ENCODE data around the gene DLD. TPM values are rescaled to one million over a fixed set of nuclear protein-coding genes. Genes with fewer than 3 reads are reported as not detected.

Gene DLD
- total RNA-seq, 1 experiment from 2014 or later, result 88.8 TPM

GRCh38 chr7:107854454-107854853, 36.5 kb upstream of the DLD start:
- ATAC-seq (no peak), DNase-seq (ENCODE audit: low read depth, low spot score) (no peak)
- Histone ChIP-seq H3K36me3 (ENCODE audit: control insufficient read depth, insufficient read depth, low read length) (no peaks in the 10 kb centered on the region), H3K4me3 (ENCODE audit: low read depth in 2 of 2, low read length in 2 of 2) (no peak overlapping the region), H3K27ac (ENCODE audit: low read length) (no peak overlapping the region), H3K9me3 (ENCODE audit: control insufficient read depth, insufficient read depth, low read depth, low read length) (no peaks in the 10 kb centered on the region), H3K27me3 (ENCODE audit: control insufficient read depth, insufficient read depth, low read length) (peaks cover 5% of the 10 kb centered on the region; the same call in 1 of the 2 replicates), H3K4me1 (ENCODE audit: control insufficient read depth, insufficient read depth, low read length) (no peaks in the 10 kb centered on the region)
- BruUV-seq (replicated peaks), result no TSS peak
- intact Hi-C loops (cut with micrococcal nuclease; ENCODE audit: unreplicated experiment) (no loop called here), in situ Hi-C loops (cut with HindIII; ENCODE audit: low pct_unique_long_range_greater_than_20kb, low sequenced_read_pairs) (no loop called here)
- CTCF ChIA-PET, result no interaction called here
- TF ChIP-seq, protein P1, sequence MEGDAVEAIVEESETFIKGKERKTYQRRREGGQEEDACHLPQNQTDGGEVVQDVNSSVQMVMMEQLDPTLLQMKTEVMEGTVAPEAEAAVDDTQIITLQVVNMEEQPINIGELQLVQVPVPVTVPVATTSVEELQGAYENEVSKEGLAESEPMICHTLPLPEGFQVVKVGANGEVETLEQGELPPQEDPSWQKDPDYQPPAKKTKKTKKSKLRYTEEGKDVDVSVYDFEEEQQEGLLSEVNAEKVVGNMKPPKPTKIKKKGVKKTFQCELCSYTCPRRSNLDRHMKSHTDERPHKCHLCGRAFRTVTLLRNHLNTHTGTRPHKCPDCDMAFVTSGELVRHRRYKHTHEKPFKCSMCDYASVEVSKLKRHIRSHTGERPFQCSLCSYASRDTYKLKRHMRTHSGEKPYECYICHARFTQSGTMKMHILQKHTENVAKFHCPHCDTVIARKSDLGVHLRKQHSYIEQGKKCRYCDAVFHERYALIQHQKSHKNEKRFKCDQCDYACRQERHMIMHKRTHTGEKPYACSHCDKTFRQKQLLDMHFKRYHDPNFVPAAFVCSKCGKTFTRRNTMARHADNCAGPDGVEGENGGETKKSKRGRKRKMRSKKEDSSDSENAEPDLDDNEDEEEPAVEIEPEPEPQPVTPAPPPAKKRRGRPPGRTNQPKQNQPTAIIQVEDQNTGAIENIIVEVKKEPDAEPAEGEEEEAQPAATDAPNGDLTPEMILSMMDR (IDR thresholded peaks at IDR 0.05), result no peak
- no peak for TF ChIP-seq POLR2AphosphoS5 (IDR thresholded peaks at IDR 0.05; ENCODE audit: low read depth, low read length)
- TF ChIP-seq, protein P2, sequence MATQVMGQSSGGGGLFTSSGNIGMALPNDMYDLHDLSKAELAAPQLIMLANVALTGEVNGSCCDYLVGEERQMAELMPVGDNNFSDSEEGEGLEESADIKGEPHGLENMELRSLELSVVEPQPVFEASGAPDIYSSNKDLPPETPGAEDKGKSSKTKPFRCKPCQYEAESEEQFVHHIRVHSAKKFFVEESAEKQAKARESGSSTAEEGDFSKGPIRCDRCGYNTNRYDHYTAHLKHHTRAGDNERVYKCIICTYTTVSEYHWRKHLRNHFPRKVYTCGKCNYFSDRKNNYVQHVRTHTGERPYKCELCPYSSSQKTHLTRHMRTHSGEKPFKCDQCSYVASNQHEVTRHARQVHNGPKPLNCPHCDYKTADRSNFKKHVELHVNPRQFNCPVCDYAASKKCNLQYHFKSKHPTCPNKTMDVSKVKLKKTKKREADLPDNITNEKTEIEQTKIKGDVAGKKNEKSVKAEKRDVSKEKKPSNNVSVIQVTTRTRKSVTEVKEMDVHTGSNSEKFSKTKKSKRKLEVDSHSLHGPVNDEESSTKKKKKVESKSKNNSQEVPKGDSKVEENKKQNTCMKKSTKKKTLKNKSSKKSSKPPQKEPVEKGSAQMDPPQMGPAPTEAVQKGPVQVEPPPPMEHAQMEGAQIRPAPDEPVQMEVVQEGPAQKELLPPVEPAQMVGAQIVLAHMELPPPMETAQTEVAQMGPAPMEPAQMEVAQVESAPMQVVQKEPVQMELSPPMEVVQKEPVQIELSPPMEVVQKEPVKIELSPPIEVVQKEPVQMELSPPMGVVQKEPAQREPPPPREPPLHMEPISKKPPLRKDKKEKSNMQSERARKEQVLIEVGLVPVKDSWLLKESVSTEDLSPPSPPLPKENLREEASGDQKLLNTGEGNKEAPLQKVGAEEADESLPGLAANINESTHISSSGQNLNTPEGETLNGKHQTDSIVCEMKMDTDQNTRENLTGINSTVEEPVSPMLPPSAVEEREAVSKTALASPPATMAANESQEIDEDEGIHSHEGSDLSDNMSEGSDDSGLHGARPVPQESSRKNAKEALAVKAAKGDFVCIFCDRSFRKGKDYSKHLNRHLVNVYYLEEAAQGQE (IDR thresholded peaks at IDR 0.05; ENCODE audit: insufficient read depth in 1 of 2, low read depth in 2 of 2, low read length in 1 of 2), result no peak
- no peak for TF ChIP-seq SIN3A (IDR thresholded peaks at IDR 0.05; ENCODE audit: borderline replicate concordance, insufficient read depth, low read depth, low read length)
- POLR2A ChIA-PET, result no interaction called here

DNA sequence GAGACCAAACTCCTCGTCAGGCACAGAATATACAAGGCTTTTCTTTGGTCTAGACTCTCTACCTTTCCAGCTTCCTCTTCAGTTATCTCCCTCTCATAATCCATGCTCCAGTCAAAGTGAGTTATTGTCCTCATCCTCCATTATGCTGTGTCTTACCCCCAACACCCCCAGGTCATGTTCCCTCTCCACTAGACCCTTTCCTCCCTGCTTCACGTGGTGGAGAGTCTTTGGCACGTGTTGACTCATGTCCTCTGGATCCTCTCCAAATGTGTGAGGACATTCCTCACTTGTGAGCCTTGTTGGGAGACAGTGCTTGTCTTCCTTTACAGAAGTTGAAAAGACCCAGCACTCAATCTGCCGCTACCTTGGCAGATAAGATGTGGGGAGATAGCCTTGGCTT, 36.0 kb upstream of the DLD start:
- ChIA-PET CTCF (no interaction called here), POLR2A (interaction anchor here (0.6 kb wide), 1 partner anchor 1069 kb away, joined by 3 read pairs; no protein-coding TSS in a partner anchor)
- Histone ChIP-seq H3K36me3 (ENCODE audit: control insufficient read depth, insufficient read depth, low read length) (no peaks in the 10 kb centered on the region), H3K4me3 (ENCODE audit: low read depth in 2 of 2, low read length in 2 of 2) (no peak overlapping the region), H3K27me3 (ENCODE audit: control insufficient read depth, insufficient read depth, low read length) (peaks cover 5% of the 10 kb centered on the region; the same call in 1 of the 2 replicates), H3K4me1 (ENCODE audit: control insufficient read depth, insufficient read depth, low read length) (no peaks in the 10 kb centered on the region), H3K9me3 (ENCODE audit: control insufficient read depth, insufficient read depth, low read depth, low read length) (no peaks in the 10 kb centered on the region), H3K27ac (ENCODE audit: low read length) (no peak overlapping the region)
- intact Hi-C loops (cut with micrococcal nuclease; ENCODE audit: unreplicated experiment) (no loop called here), in situ Hi-C loops (cut with HindIII; ENCODE audit: low pct_unique_long_range_greater_than_20kb, low sequenced_read_pairs) (no loop called here)
- no TSS peak for BruUV-seq (replicated peaks)
- no peak for ATAC-seq
- TF ChIP-seq TCF7L2 (IDR thresholded peaks at IDR 0.05; ENCODE audit: low read depth, low read length) (no peak), POLR2AphosphoS5 (IDR thresholded peaks at IDR 0.05; ENCODE audit: low read depth, low read length) (no peak), SIN3A (IDR thresholded peaks at IDR 0.05; ENCODE audit: borderline replicate concordance, insufficient read depth, low read depth, low read length) (no peak)
- TF ChIP-seq, protein P1 (IDR thresholded peaks at IDR 0.05), result no peak
- TF ChIP-seq, protein P2 (IDR thresholded peaks at IDR 0.05; ENCODE audit: insufficient read depth in 1 of 2, low read depth in 2 of 2, low read length in 1 of 2), result no peak
- DNase-seq (ENCODE audit: low read depth, low spot score), result no peak
